ENCODE measurements around the gene AUTS2. TPM values are rescaled to one million over a fixed set of nuclear protein-coding genes. Genes with fewer than 3 reads are reported as not detected.

The AUTS2 gene
- polyA plus RNA-seq, 1 donor from 2014 or later: 97.3 TPM

GRCh38 chr7:69775231-69775771 lies 177.0 kb downstream of the AUTS2 start:
- peaks cover 47% of the 10 kb centered on the region for H3K79me2 ChIP-seq (replicated peaks; ENCODE audit: insufficient read depth, low read length)
- H3K9me3 ChIP-seq (ENCODE audit: low read length): no peaks in the 10 kb centered on the region
- no peaks in the 10 kb centered on the region for H3K36me3 ChIP-seq (ENCODE audit: insufficient read depth, low read length)
- H3K4me2 ChIP-seq (ENCODE audit: low read length): no peak overlapping the region
- no peaks in the 10 kb centered on the region for H3K9me2 ChIP-seq (ENCODE audit: insufficient read depth, low read length)
- no peak overlapping the region for H3K27ac ChIP-seq (ENCODE audit: low read length)
- no peak overlapping the region for H2AFZ ChIP-seq (ENCODE audit: low read depth, low read length)
- H3F3A ChIP-seq (ENCODE audit: insufficient read depth, low read length, poor library complexity, severe bottlenecking): no peaks in the 10 kb centered on the region
- H4K20me1 ChIP-seq (ENCODE audit: insufficient read depth): peaks cover 5% of the 10 kb centered on the region
- H3K4me3 ChIP-seq (ENCODE audit: low read length): no peak overlapping the region
- TF ChIP-seq REST (IDR thresholded peaks at IDR 0.05; ENCODE audit: borderline replicate concordance) (no peak), RAD21 (conservative IDR thresholded peaks at IDR 0.05) (no peak), MXI1 (conservative IDR thresholded peaks at IDR 0.05; ENCODE audit: poor library complexity, severe bottlenecking) (no peak), SMC3 (conservative IDR thresholded peaks at IDR 0.05; ENCODE audit: poor library complexity) (no peak), CTCF (IDR thresholded peaks at IDR 0.05; ENCODE audit: poor library complexity, severe bottlenecking) (no peak), EZH2 (IDR thresholded peaks at IDR 0.05; ENCODE audit: borderline replicate concordance, insufficient read depth, low read length, poor library complexity, severe bottlenecking) (no peak), TAF1 (IDR thresholded peaks at IDR 0.05; ENCODE audit: low read depth) (no peak), POLR2AphosphoS5 (IDR thresholded peaks at IDR 0.05) (no peak), EP300 (conservative IDR thresholded peaks at IDR 0.05; ENCODE audit: poor library complexity, severe bottlenecking) (no peak)
- no peak overlapping the region for H3K9ac ChIP-seq (ENCODE audit: low read length)
- no peaks in the 10 kb centered on the region for H3K27me3 ChIP-seq (ENCODE audit: insufficient read depth, low read depth, low read length)

- no peak overlapping the region for H3K9ac ChIP-seq (ENCODE audit: low read length)
- no peak overlapping the region for H3K4me2 ChIP-seq (ENCODE audit: low read length)
- peaks cover 58% of the 10 kb centered on the region for H3K79me2 ChIP-seq (replicated peaks; ENCODE audit: insufficient read depth, low read length)
- H3K27me3 ChIP-seq (ENCODE audit: insufficient read depth, low read depth, low read length): no peaks in the 10 kb centered on the region
- H4K20me1 ChIP-seq (ENCODE audit: insufficient read depth): no peaks in the 10 kb centered on the region
- no peaks in the 10 kb centered on the region for H3F3A ChIP-seq (ENCODE audit: insufficient read depth, low read length, poor library complexity, severe bottlenecking)
- H3K9me2 ChIP-seq (ENCODE audit: insufficient read depth, low read length): no peaks in the 10 kb centered on the region
- H2AFZ ChIP-seq (ENCODE audit: low read depth, low read length): no peak overlapping the region
- no peak overlapping the region for H3K27ac ChIP-seq (ENCODE audit: low read length)
- H3K9me3 ChIP-seq (ENCODE audit: low read length): no peaks in the 10 kb centered on the region
- no peak for TF ChIP-seq EZH2 (IDR thresholded peaks at IDR 0.05; ENCODE audit: borderline replicate concordance, insufficient read depth, low read length, poor library complexity, severe bottlenecking)
- TF ChIP-seq REST (IDR thresholded peaks at IDR 0.05; ENCODE audit: borderline replicate concordance): no peak
- no peak for TF ChIP-seq POLR2AphosphoS5 (IDR thresholded peaks at IDR 0.05)
- no peak for TF ChIP-seq RAD21 (conservative IDR thresholded peaks at IDR 0.05)
- no peak for TF ChIP-seq MXI1 (conservative IDR thresholded peaks at IDR 0.05; ENCODE audit: poor library complexity, severe bottlenecking)
- TF ChIP-seq TAF1 (IDR thresholded peaks at IDR 0.05; ENCODE audit: low read depth): no peak
- no peak for TF ChIP-seq EP300 (conservative IDR thresholded peaks at IDR 0.05; ENCODE audit: poor library complexity, severe bottlenecking)
- TF ChIP-seq CTCF (IDR thresholded peaks at IDR 0.05; ENCODE audit: poor library complexity, severe bottlenecking): no peak
- no peak for TF ChIP-seq SMC3 (conservative IDR thresholded peaks at IDR 0.05; ENCODE audit: poor library complexity)
- no peaks in the 10 kb centered on the region for H3K36me3 ChIP-seq (ENCODE audit: insufficient read depth, low read length)
- no peak overlapping the region for H3K4me3 ChIP-seq (ENCODE audit: low read length)
These were observed 178.3 kb downstream of the AUTS2 start for GRCh38 chr7:69776611-69777010.
